ELR (cell line): ENCODE results near the gene DNAAF2.
"Not testable (repeated sequence)": the region's sequence is repeated elsewhere in the genome, so short reads cannot be mapped to it uniquely, and the experiment has no call there.

ENCODE experiments used
- DNase-seq: peaks from one replicate; pipeline ENCODE4 v3.0.0-alpha.2; 2015; ENCODE audit warnings: low read depth

DNAAF2 gene

DNA sequence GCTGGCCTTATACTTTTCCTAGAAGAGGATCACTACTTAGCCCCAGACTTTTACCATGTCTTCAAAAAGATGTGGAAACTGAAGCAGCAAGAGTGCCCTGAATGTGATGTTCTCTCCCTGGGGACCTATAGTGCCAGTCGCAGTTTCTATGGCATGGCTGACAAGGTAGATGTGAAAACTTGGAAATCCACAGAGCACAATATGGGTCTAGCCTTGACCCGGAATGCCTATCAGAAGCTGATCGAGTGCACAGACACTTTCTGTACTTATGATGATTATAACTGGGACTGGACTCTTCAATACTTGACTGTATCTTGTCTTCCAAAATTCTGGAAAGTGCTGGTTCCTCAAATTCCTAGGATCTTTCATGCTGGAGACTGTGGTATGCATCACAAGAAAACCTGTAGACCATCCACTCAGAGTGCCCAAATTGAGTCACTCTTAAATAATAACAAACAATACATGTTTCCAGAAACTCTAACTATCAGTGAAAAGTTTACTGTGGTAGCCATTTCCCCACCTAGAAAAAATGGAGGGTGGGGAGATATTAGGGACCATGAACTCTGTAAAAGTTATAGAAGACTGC is 12.9 kb downstream of the DNAAF2 start:
- DNase-seq, result peak; percentile 52

GRCh38 chr14:49621114-49621881 is 13.7 kb downstream of the DNAAF2 start:
- peak; percentile 76 for DNase-seq

DNA sequence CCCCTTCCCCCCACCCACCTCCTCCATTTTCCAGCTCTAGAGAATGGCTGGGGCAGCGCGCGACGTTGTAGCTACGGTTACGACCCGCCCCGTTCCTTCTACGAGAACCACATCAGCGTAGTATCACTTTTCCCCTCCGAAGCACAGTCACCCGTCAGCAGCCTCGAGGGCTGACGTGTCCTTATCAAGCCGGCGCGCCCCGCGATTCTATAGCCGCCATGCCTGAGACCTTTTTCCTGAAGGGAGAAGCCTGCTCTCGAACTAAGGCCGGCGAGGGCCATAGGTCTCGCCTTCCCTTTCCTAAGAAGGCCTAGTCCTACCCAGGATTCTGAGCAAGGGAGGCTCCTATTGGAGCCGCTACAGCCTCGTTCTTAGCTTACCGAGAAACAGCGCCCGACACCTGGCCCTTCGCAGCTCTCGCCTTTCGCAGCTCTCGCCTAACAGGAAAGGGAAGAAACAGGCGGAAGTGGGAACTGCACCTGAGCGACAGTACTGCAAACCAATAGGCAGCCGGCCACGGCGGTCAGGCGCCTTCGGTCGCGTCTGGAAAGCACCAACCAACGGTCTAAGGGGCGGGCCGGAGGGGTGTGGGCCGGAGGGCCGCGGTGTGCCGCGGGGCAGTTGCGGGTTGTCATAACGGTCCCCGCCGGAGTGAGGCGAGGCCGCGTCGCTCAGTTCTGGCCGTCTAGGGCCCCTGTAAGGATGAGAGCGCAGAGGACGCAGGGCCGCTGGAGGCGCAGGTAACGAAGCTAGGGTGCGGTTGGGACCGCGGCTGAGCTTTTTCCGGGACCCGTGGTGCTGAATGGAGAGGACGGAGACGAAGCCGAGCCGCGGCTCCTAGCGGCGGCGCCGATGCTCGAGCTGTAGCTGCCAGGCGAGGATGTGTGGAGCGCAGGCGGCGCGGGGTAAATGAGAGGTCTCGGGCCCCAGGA is 14.6 kb downstream of the DNAAF2 start, which contains the start of the genes MGAT2 and RPL36AL:
TSS of gene MGAT2 (plus strand) at position 618 of the 932 bp plus-strand sequence. CDS start 470 bp downstream, outside the sequence.
TSS of gene RPL36AL (minus strand) at position 445 of the 932 bp plus-strand sequence. CDS start 1,522 bp downstream, outside the sequence.
- peak; percentile 99 for DNase-seq

DNA sequence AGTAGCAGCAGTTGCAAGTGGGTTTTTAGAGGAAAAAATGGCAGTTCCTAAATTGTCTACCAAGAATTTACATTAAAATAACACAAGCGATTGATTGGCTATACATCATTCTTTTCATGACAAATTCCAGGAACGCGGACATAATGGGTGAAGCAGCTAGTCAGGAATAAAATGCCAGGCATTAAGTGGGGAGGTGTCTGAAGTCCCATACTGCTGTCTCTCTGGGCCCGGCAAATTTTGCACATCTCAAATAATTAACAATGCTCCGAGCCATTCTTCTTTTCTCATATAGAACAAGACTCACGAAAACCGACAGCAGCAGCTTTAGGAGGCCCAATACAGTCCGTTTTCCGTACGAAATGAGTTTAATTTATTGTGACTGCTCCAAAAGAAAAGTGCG is 15.3 kb downstream of the DNAAF2 start:
- peak; percentile 24 for DNase-seq

DNA sequence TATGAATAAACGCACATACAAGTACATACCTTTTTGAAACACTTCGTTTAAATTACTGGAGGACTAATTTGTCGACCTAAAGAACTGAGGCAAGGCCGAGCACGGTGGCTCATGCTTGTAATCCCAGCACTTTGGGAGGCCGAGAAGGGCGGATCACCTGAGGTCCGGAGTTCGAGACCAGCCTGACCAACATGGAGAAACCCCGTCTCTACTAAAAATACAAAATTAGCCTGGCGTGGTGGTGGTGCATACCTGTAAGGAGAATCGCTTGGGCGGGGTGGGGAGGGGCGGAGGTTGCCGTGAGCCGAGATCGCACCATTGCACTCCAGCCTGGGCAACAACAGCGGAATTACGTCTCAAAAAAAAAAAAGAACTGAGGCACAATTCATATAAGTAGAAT is 15.8 kb downstream of the DNAAF2 start:
- DNase-seq, result not testable (repeated sequence)

- no peak for DNase-seq
Observed at GRCh38 chr14:49617852-49618519, 17.1 kb downstream of the DNAAF2 start.

GRCh38 chr14:49615776-49616175 is 19.3 kb downstream of the DNAAF2 start:
- no peak for DNase-seq

DNA sequence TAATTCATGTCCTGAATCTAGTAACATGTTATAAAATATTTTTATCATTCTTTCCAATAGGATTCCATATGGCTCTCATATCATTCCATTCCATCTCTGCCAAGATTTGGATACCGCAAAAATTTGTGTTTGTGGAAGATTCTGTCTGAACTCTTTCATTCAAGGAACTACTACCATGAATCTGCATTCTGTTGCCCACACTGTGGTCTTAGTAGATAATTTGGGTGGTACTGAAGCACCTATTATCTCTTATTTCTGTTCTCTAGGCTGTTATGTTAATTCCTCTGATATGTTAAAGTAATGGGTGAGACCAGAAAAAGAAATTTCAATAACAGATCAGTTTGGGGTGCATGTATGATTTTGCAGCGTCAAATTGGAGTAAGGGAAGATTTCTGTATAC is 20.8 kb downstream of the DNAAF2 start:
- DNase-seq, result no peak

- DNase-seq, result no peak
Observed at GRCh38 chr14:49612671-49613070, 22.4 kb downstream of the DNAAF2 start.

GRCh38 chr14:49612251-49612650 is 22.8 kb downstream of the DNAAF2 start:
- no peak for DNase-seq

GRCh38 chr14:49607583-49607982 is 27.5 kb downstream of the DNAAF2 start:
- no peak for DNase-seq

DNA sequence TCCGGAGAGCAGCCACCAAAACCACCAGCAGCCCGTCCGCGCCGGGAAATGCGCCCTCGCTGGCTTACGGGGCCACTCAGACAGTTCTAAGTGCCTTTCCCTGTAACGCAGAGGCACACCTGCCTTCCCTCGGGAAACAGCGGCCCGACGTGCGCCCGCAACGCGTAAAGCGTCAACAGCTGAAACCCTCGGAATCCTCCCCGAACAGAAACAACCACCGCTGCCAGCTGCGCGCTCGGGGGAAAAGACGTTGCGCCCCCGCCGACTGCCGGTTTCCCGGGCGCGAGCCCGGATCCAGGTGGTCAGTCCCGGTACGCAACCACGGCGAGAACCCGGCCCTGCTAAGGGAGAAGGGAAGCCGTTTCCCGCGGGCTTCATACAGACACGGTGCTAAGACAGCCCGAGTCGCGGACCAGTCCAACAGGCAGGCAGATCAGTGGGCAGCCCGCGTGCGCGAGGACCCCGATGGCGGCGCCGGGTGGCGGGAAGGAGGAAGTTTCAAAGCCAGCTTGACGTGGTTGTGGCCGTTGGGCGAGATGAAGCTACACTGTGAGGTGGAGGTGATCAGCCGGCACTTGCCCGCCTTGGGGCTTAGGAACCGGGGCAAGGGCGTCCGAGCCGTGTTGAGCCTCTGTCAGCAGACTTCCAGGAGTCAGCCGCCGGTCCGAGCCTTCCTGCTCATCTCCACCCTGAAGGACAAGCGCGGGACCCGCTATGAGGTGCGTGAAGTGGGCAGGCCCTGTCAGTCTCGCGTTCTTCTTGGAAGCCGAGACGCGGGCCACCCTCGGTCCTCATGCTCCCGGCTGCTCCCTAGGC is 36.4 kb downstream of the DNAAF2 start, which contains the start of gene LRR1:
TSS of gene LRR1 (plus strand) at position 456 of the 816 bp plus-strand sequence. CDS start at position 537, 81 bp downstream.
- peak; percentile 94 for DNase-seq

DNA sequence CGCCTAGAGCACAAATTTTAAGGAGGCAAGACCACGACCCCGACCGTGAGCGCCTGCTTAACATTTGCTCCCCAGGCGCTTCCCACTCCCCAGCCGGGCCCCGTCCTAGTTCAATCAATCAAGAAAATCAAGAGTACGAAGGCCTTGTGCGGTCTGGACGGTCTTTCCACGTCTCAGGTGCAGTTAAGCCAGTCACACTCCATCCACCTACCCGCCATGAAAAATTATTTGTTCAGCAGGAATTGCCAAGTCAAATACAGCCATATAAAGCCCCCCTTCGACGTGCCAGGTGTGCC is 36.9 kb downstream of the DNAAF2 start:
- DNase-seq, result no peak

- DNase-seq, result peak; percentile 52
Observed at GRCh38 chr14:49594347-49595091, 40.5 kb downstream of the DNAAF2 start.

GRCh38 chr14:49593016-49593415 is 42.0 kb downstream of the DNAAF2 start:
- peak; percentile 90 for DNase-seq

GRCh38 chr14:49589387-49589786 is 45.7 kb downstream of the DNAAF2 start:
- no peak for DNase-seq

DNA sequence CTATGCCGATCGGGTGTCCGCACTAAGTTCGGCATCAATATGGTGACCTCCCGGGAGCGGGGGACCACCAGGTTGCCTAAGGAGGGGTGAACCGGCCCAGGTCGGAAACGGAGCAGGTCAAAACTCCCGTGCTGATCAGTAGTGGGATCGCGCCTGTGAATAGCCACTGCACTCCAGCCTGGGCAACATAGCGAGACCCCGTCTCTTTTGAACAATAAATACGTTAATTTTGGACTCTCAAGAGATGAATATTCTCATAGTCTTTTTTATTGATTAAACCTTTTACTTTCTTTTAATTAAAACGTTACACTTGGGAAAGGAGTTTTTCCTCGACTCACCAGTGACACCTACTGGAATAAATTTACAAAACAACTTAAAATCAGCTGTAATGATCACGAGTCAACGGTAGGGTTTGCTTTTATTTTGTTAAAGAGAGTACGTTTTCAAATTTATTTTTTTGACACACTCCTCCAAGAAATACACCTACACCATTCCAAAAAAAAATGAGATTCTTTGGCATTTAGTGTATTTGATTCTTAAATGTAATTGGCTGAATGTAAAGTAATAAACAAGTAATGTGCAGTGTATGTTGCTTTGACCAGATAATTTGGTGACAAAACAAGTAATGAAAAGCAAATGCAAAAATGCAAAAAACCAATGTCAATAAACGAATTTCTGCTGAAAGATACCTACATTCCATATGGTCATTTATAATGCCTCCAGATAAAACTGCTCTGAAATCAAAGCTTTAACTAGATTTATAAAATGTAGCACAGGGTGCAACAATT is 48.2 kb downstream of the DNAAF2 start:
- peak; percentile 84 for DNase-seq

- DNase-seq, result peak; percentile 99
Observed at GRCh38 chr14:49585803-49586672, 49.0 kb downstream of the DNAAF2 start, which contains the start of gene RPS29. Gene RPS29, minus strand, starts transcription at chr14:49586380. Its CDS starts 34 bp downstream, at chr14:49586346.
